Fibroblast of mammary gland (primary cell): ENCODE results near the gene DNM3.

Experiments
- DNase-seq: peaks from one replicate; pipeline ENCODE4 v3.0.0-alpha.2; 2010; ENCODE audit warnings: low read depth
- H3K4me3 ChIP-seq: 2 replicates; pipeline ENCODE4 v1.5.1; 2011; ENCODE audit warnings: low read depth, mild to moderate bottlenecking, low read length, moderate library complexity; ENCODE audit not compliant: control insufficient read depth
- TF ChIP-seq, protein P1 (sequence below): conservative IDR thresholded peaks from 2 replicates; pipeline ENCODE4 v1.5.1; 2011; ENCODE audit warnings: low read depth, low read length, inconsistent platforms; ENCODE audit not compliant: control insufficient read depth, insufficient read depth

The DNM3 gene

DNA sequence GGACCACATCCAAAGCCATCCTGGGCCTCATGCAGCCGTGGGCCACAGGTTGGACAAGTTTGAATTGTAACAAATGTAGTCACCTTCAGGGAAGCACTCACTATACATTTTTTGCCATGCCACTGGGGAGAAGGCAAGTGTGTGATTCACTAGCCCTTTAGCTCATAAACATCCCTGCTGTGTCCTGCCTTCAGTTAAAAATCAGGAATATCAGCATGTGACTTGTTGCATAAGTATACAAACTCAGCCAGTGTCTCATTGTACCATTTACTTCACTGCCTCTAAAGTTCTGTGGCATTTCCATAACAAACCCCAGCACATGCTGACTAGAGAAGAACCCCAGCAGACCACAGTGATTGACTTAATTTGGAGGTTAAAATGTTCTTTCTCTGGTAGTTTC is 437.2 kb downstream of the DNM3 start:
- H3K4me3 ChIP-seq = no peak overlapping the region
- peak; percentile 84 for DNase-seq
- TF ChIP-seq, protein P1, sequence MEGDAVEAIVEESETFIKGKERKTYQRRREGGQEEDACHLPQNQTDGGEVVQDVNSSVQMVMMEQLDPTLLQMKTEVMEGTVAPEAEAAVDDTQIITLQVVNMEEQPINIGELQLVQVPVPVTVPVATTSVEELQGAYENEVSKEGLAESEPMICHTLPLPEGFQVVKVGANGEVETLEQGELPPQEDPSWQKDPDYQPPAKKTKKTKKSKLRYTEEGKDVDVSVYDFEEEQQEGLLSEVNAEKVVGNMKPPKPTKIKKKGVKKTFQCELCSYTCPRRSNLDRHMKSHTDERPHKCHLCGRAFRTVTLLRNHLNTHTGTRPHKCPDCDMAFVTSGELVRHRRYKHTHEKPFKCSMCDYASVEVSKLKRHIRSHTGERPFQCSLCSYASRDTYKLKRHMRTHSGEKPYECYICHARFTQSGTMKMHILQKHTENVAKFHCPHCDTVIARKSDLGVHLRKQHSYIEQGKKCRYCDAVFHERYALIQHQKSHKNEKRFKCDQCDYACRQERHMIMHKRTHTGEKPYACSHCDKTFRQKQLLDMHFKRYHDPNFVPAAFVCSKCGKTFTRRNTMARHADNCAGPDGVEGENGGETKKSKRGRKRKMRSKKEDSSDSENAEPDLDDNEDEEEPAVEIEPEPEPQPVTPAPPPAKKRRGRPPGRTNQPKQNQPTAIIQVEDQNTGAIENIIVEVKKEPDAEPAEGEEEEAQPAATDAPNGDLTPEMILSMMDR = no peak

DNA sequence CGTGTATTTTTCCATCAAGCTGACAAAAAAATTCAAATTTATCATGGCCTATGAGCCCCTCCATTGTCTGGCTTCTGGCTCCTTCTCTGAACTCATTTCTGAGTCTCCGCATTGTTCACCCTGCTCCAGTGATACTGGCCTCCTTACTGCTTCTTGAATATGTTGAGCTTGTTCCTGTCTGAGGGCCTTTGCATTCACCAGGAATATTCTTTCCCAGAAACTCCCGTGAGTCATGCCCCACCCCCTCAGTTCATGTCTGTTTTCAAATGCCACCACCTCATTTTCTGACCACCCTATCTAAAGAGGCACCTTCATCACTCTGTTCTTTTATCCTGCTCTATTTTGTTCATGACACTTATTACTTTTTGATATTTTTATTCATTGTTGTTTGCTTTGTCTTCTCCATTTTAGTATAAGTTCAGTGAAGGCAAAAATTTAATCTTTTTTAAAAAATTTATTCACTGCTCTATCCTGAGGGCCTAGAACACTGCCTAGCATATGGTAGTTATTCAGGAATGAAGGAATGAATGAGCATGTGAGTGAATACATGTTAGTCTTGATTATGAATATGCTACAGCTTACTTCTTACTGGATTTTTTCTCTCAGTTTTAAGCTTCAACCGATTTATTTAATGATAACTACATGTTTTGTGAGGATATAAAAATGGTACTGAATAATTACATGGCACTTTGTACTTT is 438.8 kb downstream of the DNM3 start:
- no peak overlapping the region for H3K4me3 ChIP-seq
- DNase-seq = peak; percentile 50
- TF ChIP-seq, protein P1 = no peak

DNA sequence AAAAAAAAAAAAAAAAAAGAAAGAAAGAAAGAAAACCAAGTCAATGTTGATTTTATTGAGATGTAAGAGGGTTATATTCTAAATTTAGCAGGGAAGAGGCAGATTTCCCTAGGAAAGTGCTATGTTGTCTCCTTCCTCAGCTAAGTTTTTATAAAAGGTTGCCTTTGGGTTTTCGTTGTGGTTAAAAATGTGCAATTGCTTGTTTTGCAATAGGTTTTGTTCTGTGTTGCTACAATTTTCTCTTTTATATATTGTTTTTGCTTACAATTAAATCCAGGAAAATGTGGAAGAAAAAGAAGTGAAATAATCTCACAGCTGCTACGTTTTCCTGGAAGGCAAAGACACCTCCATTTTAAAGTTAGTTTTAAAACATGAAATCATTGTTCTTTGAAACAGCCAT is 442.5 kb downstream of the DNM3 start:
- DNase-seq = peak; percentile 12
- TF ChIP-seq, protein P1 = no peak
- H3K4me3 ChIP-seq = no peak overlapping the region

DNA sequence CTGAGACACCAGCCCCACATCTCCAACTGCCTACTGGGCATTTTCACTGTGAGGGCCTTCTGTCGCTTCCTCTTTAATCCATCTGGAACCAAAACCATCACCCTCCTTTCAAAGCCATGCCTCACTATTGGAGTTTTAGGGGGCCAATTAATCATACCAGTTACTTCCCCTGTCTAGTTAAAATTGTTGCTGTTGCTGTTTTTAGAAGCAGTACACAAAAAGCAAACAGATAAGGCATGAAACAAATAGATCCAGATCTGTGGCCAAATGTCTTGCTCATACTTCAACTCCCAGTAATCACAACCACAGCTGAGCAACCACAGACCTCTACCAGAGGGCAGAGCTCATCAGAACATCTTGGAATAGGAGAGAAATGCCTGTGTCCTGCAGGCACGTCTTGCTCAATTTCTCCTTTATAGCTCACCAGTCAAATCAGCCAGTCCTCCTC is 445.4 kb downstream of the DNM3 start:
- TF ChIP-seq, protein P1 = no peak
- DNase-seq = peak; percentile 97
- H3K4me3 ChIP-seq = no peak overlapping the region

DNA sequence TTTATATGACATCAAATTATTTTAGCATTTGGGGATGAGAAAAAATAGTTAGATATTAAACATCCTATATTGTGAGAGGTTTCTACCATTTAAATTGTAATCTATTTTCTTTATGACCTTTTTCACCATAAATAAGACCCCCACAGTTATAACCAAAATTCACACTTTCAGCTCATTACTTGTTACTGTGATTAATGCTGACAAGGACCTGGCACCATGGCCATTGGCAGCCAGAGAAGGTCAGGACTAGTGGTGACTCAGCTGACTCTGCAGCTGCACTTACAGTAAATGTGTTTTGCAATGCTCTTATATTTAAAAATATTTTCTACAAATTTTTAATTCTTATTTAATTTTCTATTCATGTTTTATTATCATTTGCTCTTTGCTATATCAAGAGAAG is 445.9 kb downstream of the DNM3 start:
- TF ChIP-seq, protein P1 = no peak
- H3K4me3 ChIP-seq = no peak overlapping the region
- DNase-seq = peak; percentile 89

DNA sequence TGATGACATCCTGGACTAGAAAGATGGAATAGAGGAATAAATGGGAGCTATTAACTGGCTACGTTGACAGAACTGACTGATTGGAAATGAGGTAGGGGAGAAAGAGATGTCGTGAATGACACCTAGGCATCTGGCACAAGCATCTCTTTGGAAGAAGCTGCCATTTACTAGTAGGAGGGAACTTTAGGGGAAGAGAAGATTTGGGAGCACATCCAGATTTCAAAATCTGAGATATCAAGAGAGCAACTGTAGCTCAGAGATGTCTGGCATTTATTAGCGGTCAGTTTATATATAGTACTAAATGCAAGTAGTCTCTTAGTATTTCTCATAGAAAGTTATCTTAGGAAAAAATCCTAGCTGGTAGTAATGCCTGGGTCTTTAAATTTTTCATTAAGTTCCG is 447.3 kb downstream of the DNM3 start:
- no peak overlapping the region for H3K4me3 ChIP-seq
- TF ChIP-seq, protein P1 = no peak
- no peak for DNase-seq
